Measurements from ENCODE around the gene CMSS1.

The CMSS1 gene

GRCh38 chr3:100175637-100176280 lies 358.1 kb downstream of the CMSS1 start:
- TF ChIP-seq, protein P1, sequence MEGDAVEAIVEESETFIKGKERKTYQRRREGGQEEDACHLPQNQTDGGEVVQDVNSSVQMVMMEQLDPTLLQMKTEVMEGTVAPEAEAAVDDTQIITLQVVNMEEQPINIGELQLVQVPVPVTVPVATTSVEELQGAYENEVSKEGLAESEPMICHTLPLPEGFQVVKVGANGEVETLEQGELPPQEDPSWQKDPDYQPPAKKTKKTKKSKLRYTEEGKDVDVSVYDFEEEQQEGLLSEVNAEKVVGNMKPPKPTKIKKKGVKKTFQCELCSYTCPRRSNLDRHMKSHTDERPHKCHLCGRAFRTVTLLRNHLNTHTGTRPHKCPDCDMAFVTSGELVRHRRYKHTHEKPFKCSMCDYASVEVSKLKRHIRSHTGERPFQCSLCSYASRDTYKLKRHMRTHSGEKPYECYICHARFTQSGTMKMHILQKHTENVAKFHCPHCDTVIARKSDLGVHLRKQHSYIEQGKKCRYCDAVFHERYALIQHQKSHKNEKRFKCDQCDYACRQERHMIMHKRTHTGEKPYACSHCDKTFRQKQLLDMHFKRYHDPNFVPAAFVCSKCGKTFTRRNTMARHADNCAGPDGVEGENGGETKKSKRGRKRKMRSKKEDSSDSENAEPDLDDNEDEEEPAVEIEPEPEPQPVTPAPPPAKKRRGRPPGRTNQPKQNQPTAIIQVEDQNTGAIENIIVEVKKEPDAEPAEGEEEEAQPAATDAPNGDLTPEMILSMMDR (IDR thresholded peaks at IDR 0.05; ENCODE audit: low read depth, low read length): no peak
- no peak overlapping the region for H3K4me3 ChIP-seq (ENCODE audit: low read depth, low read length)

DNA sequence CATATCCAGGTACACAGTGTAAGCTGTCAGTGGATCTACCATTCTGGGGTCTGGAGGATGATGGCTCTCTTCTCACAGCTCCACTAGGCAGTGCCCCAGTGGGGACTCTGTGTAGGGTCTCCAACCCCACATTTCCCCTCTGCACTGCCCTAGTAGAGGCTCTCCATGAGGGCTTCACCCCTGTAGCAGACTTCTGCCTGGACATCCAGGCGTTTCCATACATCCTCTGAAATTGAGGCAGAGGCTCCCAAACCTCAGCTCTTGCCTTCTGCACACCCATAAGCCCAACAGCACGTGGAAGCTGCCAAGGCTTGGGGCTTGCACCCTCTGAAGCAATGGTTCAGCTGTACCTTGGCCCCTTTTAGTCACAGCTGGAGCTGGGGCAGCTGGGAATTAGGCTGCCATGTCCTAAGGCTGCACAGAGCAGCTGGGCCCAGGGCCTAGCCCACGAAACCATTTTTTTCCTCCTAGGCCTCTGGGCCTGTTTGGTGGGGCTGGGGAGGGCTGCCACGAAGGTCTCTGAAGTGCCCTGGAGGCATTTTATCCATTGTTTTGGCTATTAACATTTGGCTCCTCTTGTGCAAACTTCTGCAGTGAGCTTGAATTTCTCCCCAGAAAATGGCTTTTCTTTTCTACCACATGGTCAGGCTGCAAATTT lies 362.2 kb downstream of the CMSS1 start:
- TF ChIP-seq, protein P1 (IDR thresholded peaks at IDR 0.05; ENCODE audit: low read depth, low read length): no peak

GRCh38 chr3:100183608-100184125 lies 366.0 kb downstream of the CMSS1 start:
- TF ChIP-seq, protein P1 (IDR thresholded peaks at IDR 0.05; ENCODE audit: low read depth, low read length): no peak
- no peak overlapping the region for H3K4me3 ChIP-seq (ENCODE audit: low read depth, low read length)

More for the DNA sequence above, 362.2 kb downstream of the CMSS1 start:
- no peak overlapping the region for H3K4me3 ChIP-seq (ENCODE audit: low read depth, low read length)

DNA sequence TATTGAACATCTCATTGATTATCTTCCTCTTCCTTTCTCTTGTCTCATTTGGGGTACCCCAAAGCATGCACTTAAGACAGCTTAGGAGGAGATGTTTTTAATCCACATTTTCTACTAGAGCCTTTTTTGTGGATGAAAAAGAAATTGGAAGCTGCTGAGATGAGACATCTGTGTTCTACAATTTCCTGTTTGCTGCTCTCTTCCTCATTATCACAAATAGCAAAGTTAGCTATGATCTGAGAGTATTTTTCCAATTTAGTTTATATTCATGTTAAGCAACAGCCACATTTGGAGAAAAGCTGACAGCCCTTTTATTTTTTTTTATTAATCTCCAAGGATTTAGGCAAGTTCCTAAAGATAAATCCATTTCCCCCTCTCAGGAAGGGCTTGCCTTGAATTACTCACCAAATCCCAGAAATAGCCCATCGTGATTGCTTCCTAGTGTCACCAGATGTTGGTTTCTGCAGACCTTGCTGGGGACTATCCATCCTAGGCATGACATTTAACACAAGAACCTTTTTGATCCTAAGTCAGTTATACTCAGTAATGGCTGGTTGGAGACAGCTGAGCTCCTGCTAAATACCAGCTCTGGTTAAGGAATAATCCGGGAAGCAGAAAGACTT lies 367.4 kb downstream of the CMSS1 start:
- no peak overlapping the region for H3K4me3 ChIP-seq (ENCODE audit: low read depth, low read length)
- TF ChIP-seq, protein P1 (IDR thresholded peaks at IDR 0.05; ENCODE audit: low read depth, low read length): no peak

DNA sequence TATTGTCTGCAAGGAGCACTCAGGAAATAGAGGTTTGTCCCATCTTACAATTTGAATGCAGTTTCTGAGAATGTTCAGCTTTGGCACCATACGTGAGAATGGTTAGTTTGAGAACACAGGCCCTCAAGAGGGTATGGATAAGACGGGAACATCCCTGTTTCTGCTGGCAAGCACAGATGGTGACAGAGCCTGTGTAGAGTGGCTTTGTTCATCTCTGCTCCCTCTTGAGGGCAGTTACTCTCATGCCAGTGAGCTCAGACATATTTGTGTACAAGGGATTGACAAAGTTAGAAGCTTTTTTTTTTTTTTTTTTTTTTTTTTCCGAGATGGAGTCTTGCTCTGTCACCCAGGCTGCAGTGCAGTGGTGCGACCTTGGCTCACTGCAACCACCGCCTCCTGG lies 368.2 kb downstream of the CMSS1 start:
- TF ChIP-seq, protein P1 (IDR thresholded peaks at IDR 0.05; ENCODE audit: low read depth, low read length): no peak
- H3K4me3 ChIP-seq (ENCODE audit: low read depth, low read length): no peak overlapping the region

DNA sequence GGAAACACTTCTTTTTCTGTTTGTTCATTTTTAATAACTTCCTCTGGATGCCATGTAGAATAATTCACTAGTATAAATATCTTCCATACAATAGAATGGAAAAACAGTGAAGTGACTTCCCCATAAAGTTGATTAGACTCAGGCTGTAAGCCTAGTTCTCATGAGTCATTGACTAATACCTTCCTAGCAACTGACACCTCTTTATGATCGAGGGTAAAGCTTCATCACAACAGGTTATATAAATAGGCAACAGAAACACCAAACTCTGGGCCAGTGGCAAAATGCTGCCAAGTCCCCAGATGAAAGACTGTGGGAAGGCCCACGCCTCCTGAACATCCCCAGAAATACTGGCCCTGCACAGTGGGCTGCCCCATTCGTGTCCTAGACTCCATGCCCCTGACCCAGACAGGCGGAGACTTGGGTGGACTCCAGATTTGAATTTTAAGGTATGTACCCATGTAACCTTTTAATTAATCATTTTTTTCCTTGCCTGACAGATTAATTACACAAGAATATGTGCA lies 371.8 kb downstream of the CMSS1 start:
- H3K4me3 ChIP-seq (ENCODE audit: low read depth, low read length): no peak overlapping the region
- TF ChIP-seq, protein P1 (IDR thresholded peaks at IDR 0.05; ENCODE audit: low read depth, low read length): no peak

Data from WI38 (cell line).